Loucy (cell line): Measurements from ENCODE around the gene PTPRA.

Source experiments
- H2AFZ ChIP-seq: fragments of 200-600 bp; sonication (generic); 2 replicates; pipeline ENCODE4 v1.6.0; 2016; ENCODE audit warnings: antibody characterized with exemption, mild to moderate bottlenecking, low read length, moderate library complexity
- H3F3A ChIP-seq: fragments of 200-600 bp; 2 replicates; pipeline ENCODE4 v1.6.0; 2016; ENCODE audit warnings: antibody characterized with exemption, low read depth, mild to moderate bottlenecking
- H3K27me3 ChIP-seq: fragments of 200-600 bp; sonication (generic); 2 replicates; pipeline ENCODE4 v1.6.1; 2014; ENCODE audit warnings: low read length, mild to moderate bottlenecking; ENCODE audit not compliant: insufficient read depth, poor library complexity, severe bottlenecking
- H3K36me3 ChIP-seq: fragments of 200-600 bp; sonication (generic); 2 replicates; pipeline ENCODE4 v1.6.1; 2016; ENCODE audit warnings: low read length; ENCODE audit not compliant: insufficient read depth
- H3K4me1 ChIP-seq: fragments of 200-600 bp; sonication (generic); 2 replicates; pipeline ENCODE4 v1.5.1; 2014; ENCODE audit warnings: low read length, mild to moderate bottlenecking; ENCODE audit not compliant: insufficient read depth, poor library complexity, severe bottlenecking
- H3K4me2 ChIP-seq: fragments of 200-600 bp; sonication (generic); 2 replicates; pipeline ENCODE4 v1.6.0; 2014; ENCODE audit warnings: antibody characterized with exemption, low read length, low read depth, mild to moderate bottlenecking; ENCODE audit not compliant: poor library complexity, severe bottlenecking
- H3K4me3 ChIP-seq: fragments of 200-600 bp; sonication (generic); 2 replicates; pipeline ENCODE4 v1.5.1; 2014; ENCODE audit warnings: low read length, mild to moderate bottlenecking, mixed read lengths; ENCODE audit not compliant: poor library complexity, severe bottlenecking
- H3K79me2 ChIP-seq: fragments of 200-600 bp; sonication (generic); 2 replicates; pipeline ENCODE4 v1.6.1; 2014; ENCODE audit warnings: low read length; ENCODE audit not compliant: insufficient read depth
- H3K9ac ChIP-seq: fragments of 200-600 bp; sonication (generic); 2 replicates; pipeline ENCODE4 v1.6.0; 2014; ENCODE audit warnings: mild to moderate bottlenecking, low read depth, low read length, moderate library complexity; ENCODE audit not compliant: poor library complexity, severe bottlenecking
- H3K9me2 ChIP-seq: fragments of 200-600 bp; sonication (generic); replicated peaks from 2 replicates; pipeline ENCODE4 v1.6.1; 2016; ENCODE audit warnings: low read depth, low read length, mixed read lengths
- H3K9me3 ChIP-seq: fragments of 200-600 bp; sonication (generic); 2 replicates; pipeline ENCODE4 v1.6.1; 2014; ENCODE audit warnings: mild to moderate bottlenecking, antibody characterized with exemption, low read length, low read depth; ENCODE audit not compliant: insufficient read depth
- H4K20me1 ChIP-seq: fragments of 200-600 bp; sonication (generic); 2 replicates; pipeline ENCODE4 v1.6.0; 2014; ENCODE audit warnings: antibody characterized with exemption, low read length, mild to moderate bottlenecking; ENCODE audit not compliant: insufficient read depth, poor library complexity, severe bottlenecking
- EZH2phosphoT487 ChIP-seq: fragments of 200-600 bp; IDR thresholded peaks from 2 replicates; pipeline ENCODE4 v1.6.1; 2018; ENCODE audit warnings: antibody characterized with exemption, mild to moderate bottlenecking, moderate library complexity, borderline replicate concordance
- TF ChIP-seq, protein P1 (sequence below): fragments of 200-600 bp; sonication (generic); conservative IDR thresholded peaks from 2 replicates; pipeline ENCODE4 v1.5.1; 2014; ENCODE audit warnings: mild to moderate bottlenecking, antibody characterized with exemption, low read length

PTPRA gene

DNA sequence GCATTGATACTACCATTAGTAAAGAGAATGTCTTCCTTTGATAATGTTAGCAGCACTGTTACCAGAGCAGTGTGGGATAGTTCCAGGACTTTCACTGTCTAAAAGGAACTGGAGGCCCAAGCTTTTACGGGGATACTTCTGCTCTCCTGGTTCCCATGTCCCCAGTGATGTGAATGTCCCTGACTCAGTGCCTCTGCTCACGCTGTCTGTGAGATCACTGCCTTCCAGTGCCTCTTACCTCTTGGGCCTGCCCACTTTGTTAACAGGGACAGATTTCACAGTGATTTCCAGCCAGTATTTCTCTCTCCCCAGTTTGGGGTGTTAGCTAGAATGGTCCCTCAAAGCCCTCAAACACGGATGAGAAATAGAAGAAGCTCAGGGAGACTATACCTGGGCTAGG is 14.4 kb downstream of the PTPRA start:
- no peaks in the 10 kb centered on the region for H3K9me2 ChIP-seq
- no peaks in the 10 kb centered on the region for H3F3A ChIP-seq
- no peak overlapping the region for H3K4me3 ChIP-seq
- H3K4me1 ChIP-seq = peaks cover 26% of the 10 kb centered on the region
- no peaks in the 10 kb centered on the region for H3K27me3 ChIP-seq
- H3K4me2 ChIP-seq = no peak overlapping the region
- no peak overlapping the region for H3K9ac ChIP-seq
- no peaks in the 10 kb centered on the region for H3K9me3 ChIP-seq
- H3K36me3 ChIP-seq = no peaks in the 10 kb centered on the region
- TF ChIP-seq, protein P1, sequence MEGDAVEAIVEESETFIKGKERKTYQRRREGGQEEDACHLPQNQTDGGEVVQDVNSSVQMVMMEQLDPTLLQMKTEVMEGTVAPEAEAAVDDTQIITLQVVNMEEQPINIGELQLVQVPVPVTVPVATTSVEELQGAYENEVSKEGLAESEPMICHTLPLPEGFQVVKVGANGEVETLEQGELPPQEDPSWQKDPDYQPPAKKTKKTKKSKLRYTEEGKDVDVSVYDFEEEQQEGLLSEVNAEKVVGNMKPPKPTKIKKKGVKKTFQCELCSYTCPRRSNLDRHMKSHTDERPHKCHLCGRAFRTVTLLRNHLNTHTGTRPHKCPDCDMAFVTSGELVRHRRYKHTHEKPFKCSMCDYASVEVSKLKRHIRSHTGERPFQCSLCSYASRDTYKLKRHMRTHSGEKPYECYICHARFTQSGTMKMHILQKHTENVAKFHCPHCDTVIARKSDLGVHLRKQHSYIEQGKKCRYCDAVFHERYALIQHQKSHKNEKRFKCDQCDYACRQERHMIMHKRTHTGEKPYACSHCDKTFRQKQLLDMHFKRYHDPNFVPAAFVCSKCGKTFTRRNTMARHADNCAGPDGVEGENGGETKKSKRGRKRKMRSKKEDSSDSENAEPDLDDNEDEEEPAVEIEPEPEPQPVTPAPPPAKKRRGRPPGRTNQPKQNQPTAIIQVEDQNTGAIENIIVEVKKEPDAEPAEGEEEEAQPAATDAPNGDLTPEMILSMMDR = no peak
- TF ChIP-seq EZH2phosphoT487 = no peak
- H3K79me2 ChIP-seq = peaks cover 93% of the 10 kb centered on the region
- peaks cover 50% of the 10 kb centered on the region for H4K20me1 ChIP-seq
- no peak overlapping the region for H2AFZ ChIP-seq

DNA sequence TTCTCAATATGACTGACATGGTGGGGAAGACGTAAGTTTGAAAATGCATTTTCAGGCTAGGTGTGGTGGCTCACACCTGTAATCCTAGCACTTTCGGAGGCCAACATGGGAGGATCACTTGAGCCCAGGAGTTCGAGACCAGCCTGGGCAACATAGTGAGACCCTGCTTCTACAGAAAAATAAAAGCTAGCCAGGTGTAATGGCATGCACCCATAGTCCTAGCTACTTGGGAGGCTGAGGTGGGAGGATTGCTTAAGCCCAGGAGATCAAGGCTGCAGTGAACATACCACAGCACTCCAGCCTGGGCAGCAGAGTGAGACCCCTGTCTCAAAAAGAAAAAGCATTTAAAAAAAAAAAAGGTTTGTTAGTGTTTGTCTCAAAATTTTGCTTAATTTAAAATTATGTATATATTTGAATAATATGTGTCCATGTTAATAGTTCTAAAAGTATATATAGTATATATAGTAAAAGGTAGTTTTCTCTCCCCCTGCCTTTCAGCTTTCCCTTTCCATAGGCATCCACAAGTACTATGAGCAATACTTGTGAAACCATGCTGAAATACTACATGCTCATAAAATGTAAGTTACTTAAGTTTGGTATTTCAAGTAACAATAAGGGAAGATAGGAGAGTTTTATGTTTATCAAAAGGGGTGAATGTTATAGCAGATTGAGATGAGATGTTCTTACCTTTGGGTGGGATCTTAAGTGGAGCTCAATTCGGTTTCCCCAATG is 15.1 kb downstream of the PTPRA start:
- Histone ChIP-seq H3K4me2 (peak overlapping the region; percentile 10), H4K20me1 (peaks cover 54% of the 10 kb centered on the region), H3F3A (no peaks in the 10 kb centered on the region), H3K36me3 (no peaks in the 10 kb centered on the region), H3K79me2 (peaks cover 95% of the 10 kb centered on the region), H2AFZ (no peak overlapping the region), H3K4me3 (no peak overlapping the region), H3K27me3 (no peaks in the 10 kb centered on the region), H3K4me1 (peaks cover 26% of the 10 kb centered on the region), H3K9ac (no peak overlapping the region), H3K9me3 (no peaks in the 10 kb centered on the region), H3K9me2 (no peaks in the 10 kb centered on the region)
- TF ChIP-seq, protein P1 = no peak
- no peak for TF ChIP-seq EZH2phosphoT487

DNA sequence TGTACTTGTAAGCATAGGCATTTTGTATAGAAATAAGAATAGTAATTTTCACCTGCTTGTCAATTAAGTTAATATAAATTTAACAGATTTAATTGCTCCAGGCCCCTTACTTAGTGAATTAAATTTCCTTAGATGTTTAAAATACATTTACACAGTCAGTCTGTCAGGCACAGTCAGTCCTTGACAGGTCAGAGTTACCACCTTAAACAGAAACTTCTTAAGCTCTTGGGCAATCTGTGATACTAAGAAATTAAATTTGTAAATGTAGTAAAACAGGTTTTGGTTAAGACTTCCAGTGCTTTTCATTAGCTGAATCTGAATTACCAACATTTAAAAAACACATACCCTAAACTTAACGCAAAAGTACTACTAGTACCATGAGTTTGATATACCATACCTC is 15.9 kb downstream of the PTPRA start:
- H2AFZ ChIP-seq = no peak overlapping the region
- H3K27me3 ChIP-seq = no peaks in the 10 kb centered on the region
- H3K4me1 ChIP-seq = peaks cover 21% of the 10 kb centered on the region
- no peaks in the 10 kb centered on the region for H3K36me3 ChIP-seq
- H3F3A ChIP-seq = no peaks in the 10 kb centered on the region
- no peaks in the 10 kb centered on the region for H3K9me3 ChIP-seq
- no peak overlapping the region for H3K4me3 ChIP-seq
- no peak overlapping the region for H3K9ac ChIP-seq
- H3K79me2 ChIP-seq = peaks cover 96% of the 10 kb centered on the region
- peak overlapping the region; percentile 10 for H3K4me2 ChIP-seq
- no peaks in the 10 kb centered on the region for H3K9me2 ChIP-seq
- H4K20me1 ChIP-seq = peaks cover 51% of the 10 kb centered on the region
- no peak for TF ChIP-seq EZH2phosphoT487
- TF ChIP-seq, protein P1 = no peak
